HepG2 (cell line): ENCODE data around the gene GPATCH8. TPM values are rescaled to one million over a fixed set of nuclear protein-coding genes. Genes with fewer than 3 reads are reported as not detected.

Source experiments
- AKAP8 ChIP-seq: sonication (generic); formaldehyde crosslinking; IDR thresholded peaks from 2 replicates; pipeline ENCODE4 v1.5.1; 2020; ENCODE audit warnings: mild to moderate bottlenecking, missing genetic modification reagents
- ARID2 ChIP-seq: sonication (generic); formaldehyde crosslinking; IDR thresholded peaks from 2 replicates; pipeline ENCODE4 v1.8.1; 2022; ENCODE audit warnings: mild to moderate bottlenecking, missing genetic modification reagents, borderline replicate concordance
- EHMT2 ChIP-seq: fragments of 200-600 bp; sonication (generic); IDR thresholded peaks from 2 replicates; pipeline ENCODE4 v1.7.0; 2017; ENCODE audit warnings: antibody characterized with exemption, low read depth, low read length, borderline replicate concordance
- HIVEP1 ChIP-seq: sonication (generic); formaldehyde crosslinking; IDR thresholded peaks from 2 replicates; pipeline ENCODE4 v1.4.0; 2020; ENCODE audit warnings: mild to moderate bottlenecking, missing genetic modification reagents
- HNRNPLL ChIP-seq: fragments of 200-400 bp; formaldehyde crosslinking; IDR thresholded peaks from 2 replicates; pipeline ENCODE4 v1.6.1; 2017; ENCODE audit warnings: mild to moderate bottlenecking, low read depth, low read length; ENCODE audit not compliant: poor library complexity, severe bottlenecking
- KMT2B ChIP-seq: IDR thresholded peaks from 2 replicates; pipeline ENCODE4 v1.6.1; 2016; ENCODE audit warnings: missing genetic modification reagents, missing compliant biosample characterization
- MTF2 ChIP-seq: sonication (generic); formaldehyde crosslinking; IDR thresholded peaks from 2 replicates; pipeline ENCODE4 v1.5.0; 2020; ENCODE audit warnings: missing genetic modification reagents, borderline replicate concordance
- MZF1 ChIP-seq: sonication (generic); formaldehyde crosslinking; IDR thresholded peaks from 2 replicates; pipeline ENCODE4 v1.8.1; 2023; ENCODE audit warnings: mild to moderate bottlenecking, missing genetic modification reagents, borderline replicate concordance
- PAX8 ChIP-seq: sonication (generic); formaldehyde crosslinking; IDR thresholded peaks from 2 replicates; pipeline ENCODE4 v1.8.0; 2022; ENCODE audit warnings: mild to moderate bottlenecking, missing genetic modification reagents, borderline replicate concordance
- PTBP1 ChIP-seq: fragments of 200-400 bp; formaldehyde crosslinking; IDR thresholded peaks from 2 replicates; pipeline ENCODE4 v1.6.1; 2018; ENCODE audit warnings: low read length, low read depth; ENCODE audit not compliant: poor library complexity, severe bottlenecking
- SIN3A ChIP-seq: IDR thresholded peaks from 2 replicates; pipeline ENCODE4 v1.6.1; 2011; ENCODE audit warnings: low read depth, mild to moderate bottlenecking, control low read depth, low read length, borderline replicate concordance
- TOE1 ChIP-seq: sonication (generic); formaldehyde crosslinking; IDR thresholded peaks from 2 replicates; pipeline ENCODE4 v1.4.0; 2020; ENCODE audit warnings: mild to moderate bottlenecking, missing genetic modification reagents
- ZBTB20 ChIP-seq: sonication (generic); formaldehyde crosslinking; IDR thresholded peaks from 2 replicates; pipeline ENCODE4 v1.8.1; 2023; ENCODE audit warnings: missing genetic modification reagents, low read depth, mild to moderate bottlenecking, borderline replicate concordance
- ZFYVE20 ChIP-seq: sonication (generic); formaldehyde crosslinking; IDR thresholded peaks from 2 replicates; pipeline ENCODE4 v1.8.0; 2023; ENCODE audit warnings: low read depth, mild to moderate bottlenecking, moderate library complexity, missing genetic modification reagents, borderline replicate concordance
- ZMYM3 ChIP-seq: sonication (generic); formaldehyde crosslinking; IDR thresholded peaks from 2 replicates; pipeline ENCODE4 v1.5.1; 2020; ENCODE audit warnings: mild to moderate bottlenecking, missing genetic modification reagents
- ZNF121 ChIP-seq: sonication (generic); formaldehyde crosslinking; IDR thresholded peaks from 2 replicates; pipeline ENCODE4 v1.5.0; 2020; ENCODE audit warnings: mild to moderate bottlenecking, missing genetic modification reagents
- ZNF205 ChIP-seq: IDR thresholded peaks from 2 replicates; pipeline ENCODE4 v1.6.1; 2018; ENCODE audit warnings: missing biosample characterization, missing genetic modification reagents
- ZNF550 ChIP-seq: sonication (generic); formaldehyde crosslinking; IDR thresholded peaks from 2 replicates; pipeline ENCODE4 v1.4.0; 2020; ENCODE audit warnings: mild to moderate bottlenecking, missing genetic modification reagents, borderline replicate concordance
- ZNF746 ChIP-seq: sonication (generic); formaldehyde crosslinking; IDR thresholded peaks from 2 replicates; pipeline ENCODE4 v1.8.0; 2022; ENCODE audit warnings: mild to moderate bottlenecking, missing genetic modification reagents
- ZNF747 ChIP-seq: sonication (generic); formaldehyde crosslinking; IDR thresholded peaks from 2 replicates; pipeline ENCODE4 v1.8.1; 2023; ENCODE audit warnings: missing genetic modification reagents, mild to moderate bottlenecking, borderline replicate concordance
- ZZZ3 ChIP-seq: sonication (generic); formaldehyde crosslinking; IDR thresholded peaks from 2 replicates; pipeline ENCODE4 v1.4.0; 2020; ENCODE audit warnings: missing genetic modification reagents, mild to moderate bottlenecking, borderline replicate concordance
- polyA plus RNA-seq, 8 experiments: library from polyadenylated mRNA; depleted of rRNA in 3 of 8; stranded (reverse) in 7 of 8; unstranded in 1 of 8; fragments of >200 nt; fragmentation: Illumina TruSeq in 4 of 8; extraction: Trizol in 4 of 8; gene quantifications; 2 replicates each; pipeline versions ENCODE4 v1.2.1 to v1.2.3, GENCODE V29; 2011 to 2016; ENCODE audit warnings: low read depth in 4 of 8, missing spikeins in 1 of 8, mixed read lengths in 1 of 8; ENCODE audit not compliant: insufficient read depth in 1 of 8
- total RNA-seq, 5 experiments: library from RNA; depleted of rRNA; stranded (reverse); fragments of >200 nt; fragmentation: Illumina TruSeq; extraction: Trizol; gene quantifications; 2 replicates each; pipeline ENCODE4 v1.2.3, GENCODE V29; 2016; ENCODE audit warnings: low read depth in 1 of 5
- TF ChIP-seq, protein P1 (sequence below): sonication (generic); IDR thresholded peaks from 2 replicates; pipeline ENCODE4 v1.6.1; 2016; ENCODE audit warnings: low read depth, borderline replicate concordance
- TF ChIP-seq, protein P2 (sequence below): sonication (generic); formaldehyde crosslinking; IDR thresholded peaks from 2 replicates; pipeline ENCODE4 v1.5.1; 2020; ENCODE audit warnings: mild to moderate bottlenecking, missing genetic modification reagents, moderate library complexity

Gene GPATCH8
- total and polyA plus RNA-seq, 2 of the 13 experiments (the other 11 are each of a cell fraction or from before 2014, with no cell fraction given) = 20.7 to 21.5 TPM

DNA sequence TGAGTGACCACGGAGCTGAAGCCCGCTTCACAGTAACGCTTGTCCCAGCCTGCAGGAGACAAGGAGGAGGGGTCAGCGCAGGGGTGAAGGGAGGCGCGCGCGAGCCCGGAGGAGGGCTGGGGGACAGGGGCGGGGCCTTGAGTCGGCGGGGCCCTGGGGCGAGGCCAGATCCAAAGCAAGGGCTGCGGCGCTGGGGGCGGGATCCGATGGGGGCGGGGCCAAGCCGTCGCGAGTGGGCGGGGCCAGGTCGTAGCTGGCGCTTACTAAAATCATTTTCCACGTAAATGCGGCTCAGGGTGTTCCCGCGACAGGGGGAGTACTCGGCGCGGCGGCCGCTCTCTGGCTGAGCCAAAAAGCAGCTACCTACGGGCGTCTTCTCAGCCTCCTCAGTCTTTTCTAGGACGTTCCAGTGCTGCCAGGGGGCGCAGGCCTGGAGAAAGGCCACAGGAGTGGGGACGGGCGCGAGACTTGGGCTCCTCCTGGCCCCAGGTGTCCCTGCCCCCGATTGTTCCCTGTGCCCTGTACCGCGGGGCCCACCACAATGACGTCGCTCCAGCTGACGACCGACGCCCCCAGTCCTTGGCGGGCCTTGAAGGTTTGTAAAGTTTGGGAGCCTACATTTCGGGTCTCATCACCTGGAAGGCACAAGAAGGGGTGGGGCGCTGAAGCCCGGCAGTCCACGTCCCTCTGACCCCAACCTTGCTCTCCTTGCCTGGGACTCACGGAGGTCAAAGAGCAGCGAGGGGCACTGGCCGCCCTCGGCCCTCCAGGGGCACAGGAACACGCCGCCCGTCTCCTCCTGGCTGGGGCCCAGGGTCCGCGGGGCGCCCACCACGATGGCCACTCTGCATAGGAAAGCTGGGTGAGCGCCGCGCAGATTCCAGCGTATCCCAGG is 117.7 kb downstream of the GPATCH8 start (continued):
- TF ChIP-seq, protein P1, sequence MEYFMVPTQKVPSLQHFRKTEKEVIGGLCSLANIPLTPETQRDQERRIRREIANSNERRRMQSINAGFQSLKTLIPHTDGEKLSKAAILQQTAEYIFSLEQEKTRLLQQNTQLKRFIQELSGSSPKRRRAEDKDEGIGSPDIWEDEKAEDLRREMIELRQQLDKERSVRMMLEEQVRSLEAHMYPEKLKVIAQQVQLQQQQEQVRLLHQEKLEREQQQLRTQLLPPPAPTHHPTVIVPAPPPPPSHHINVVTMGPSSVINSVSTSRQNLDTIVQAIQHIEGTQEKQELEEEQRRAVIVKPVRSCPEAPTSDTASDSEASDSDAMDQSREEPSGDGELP = peak; percentile 67; the same call in 1 of the 2 replicates
- TF ChIP-seq ZNF121 (CRISPR knock-in tag) = 0 out of 2 replicates have a peak, but pooled peaks have one; percentile 6
- no peak for TF ChIP-seq TOE1
- TF ChIP-seq ZBTB20 (CRISPR knock-in tag) = no peak
- no peak for TF ChIP-seq EHMT2
- no peak for TF ChIP-seq ZNF746
- TF ChIP-seq PTBP1 = peak; percentile 75
- 0 out of 2 replicates have a peak, but pooled peaks have one; percentile 20 for TF ChIP-seq ZFYVE20 (CRISPR knock-in tag)
- TF ChIP-seq KMT2B = no peak
- no peak for TF ChIP-seq ZZZ3
- 0 out of 2 replicates have a peak, but pooled peaks have one; percentile 32 for TF ChIP-seq ARID2
- no peak for TF ChIP-seq HNRNPLL
- peak; percentile 35; the same call in 1 of the 2 replicates for TF ChIP-seq SIN3A
- TF ChIP-seq ZNF747 = 0 out of 2 replicates have a peak, but pooled peaks have one; percentile 14
- TF ChIP-seq ZNF550 (CRISPR knock-in tag) = peak; percentile 7; the same call in 1 of the 2 replicates
- TF ChIP-seq, protein P2, sequence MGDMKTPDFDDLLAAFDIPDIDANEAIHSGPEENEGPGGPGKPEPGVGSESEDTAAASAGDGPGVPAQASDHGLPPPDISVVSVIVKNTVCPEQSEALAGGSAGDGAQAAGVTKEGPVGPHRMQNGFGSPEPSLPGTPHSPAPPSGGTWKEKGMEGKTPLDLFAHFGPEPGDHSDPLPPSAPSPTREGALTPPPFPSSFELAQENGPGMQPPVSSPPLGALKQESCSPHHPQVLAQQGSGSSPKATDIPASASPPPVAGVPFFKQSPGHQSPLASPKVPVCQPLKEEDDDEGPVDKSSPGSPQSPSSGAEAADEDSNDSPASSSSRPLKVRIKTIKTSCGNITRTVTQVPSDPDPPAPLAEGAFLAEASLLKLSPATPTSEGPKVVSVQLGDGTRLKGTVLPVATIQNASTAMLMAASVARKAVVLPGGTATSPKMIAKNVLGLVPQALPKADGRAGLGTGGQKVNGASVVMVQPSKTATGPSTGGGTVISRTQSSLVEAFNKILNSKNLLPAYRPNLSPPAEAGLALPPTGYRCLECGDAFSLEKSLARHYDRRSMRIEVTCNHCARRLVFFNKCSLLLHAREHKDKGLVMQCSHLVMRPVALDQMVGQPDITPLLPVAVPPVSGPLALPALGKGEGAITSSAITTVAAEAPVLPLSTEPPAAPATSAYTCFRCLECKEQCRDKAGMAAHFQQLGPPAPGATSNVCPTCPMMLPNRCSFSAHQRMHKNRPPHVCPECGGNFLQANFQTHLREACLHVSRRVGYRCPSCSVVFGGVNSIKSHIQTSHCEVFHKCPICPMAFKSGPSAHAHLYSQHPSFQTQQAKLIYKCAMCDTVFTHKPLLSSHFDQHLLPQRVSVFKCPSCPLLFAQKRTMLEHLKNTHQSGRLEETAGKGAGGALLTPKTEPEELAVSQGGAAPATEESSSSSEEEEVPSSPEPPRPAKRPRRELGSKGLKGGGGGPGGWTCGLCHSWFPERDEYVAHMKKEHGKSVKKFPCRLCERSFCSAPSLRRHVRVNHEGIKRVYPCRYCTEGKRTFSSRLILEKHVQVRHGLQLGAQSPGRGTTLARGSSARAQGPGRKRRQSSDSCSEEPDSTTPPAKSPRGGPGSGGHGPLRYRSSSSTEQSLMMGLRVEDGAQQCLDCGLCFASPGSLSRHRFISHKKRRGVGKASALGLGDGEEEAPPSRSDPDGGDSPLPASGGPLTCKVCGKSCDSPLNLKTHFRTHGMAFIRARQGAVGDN (CRISPR knock-in tag) = peak; percentile 27
- 0 out of 2 replicates have a peak, but pooled peaks have one; percentile 11 for TF ChIP-seq ZNF205 (CRISPR knock-in tag)
- TF ChIP-seq AKAP8 (CRISPR knock-in tag) = no peak
- 0 out of 2 replicates have a peak, but pooled peaks have one; percentile 14 for TF ChIP-seq MTF2 (CRISPR knock-in tag)
- 0 out of 2 replicates have a peak, but pooled peaks have one; percentile 8 for TF ChIP-seq ZMYM3
- TF ChIP-seq PAX8 = 0 out of 2 replicates have a peak, but pooled peaks have one; percentile 30
- no peak for TF ChIP-seq MZF1 (CRISPR knock-in tag)
- TF ChIP-seq HIVEP1 (CRISPR knock-in tag) = peak; percentile 48; the same call in 1 of the 2 replicates
